SKM-1 (cell line): ENCODE results near the gene TBPL1.
A peak's percentile ranks its signal among the peaks of the same experiment; 100 is the strongest.
"Not testable (repeated sequence)": the region's sequence is repeated elsewhere in the genome, so short reads cannot be mapped to it uniquely, and the experiment has no call there.

Experiments
- DNase-seq: peaks from one replicate; lab custom pipeline; 2025; ENCODE audit not compliant: unreplicated experiment; lab: John Stamatoyannopoulos, UW

Gene TBPL1

DNA sequence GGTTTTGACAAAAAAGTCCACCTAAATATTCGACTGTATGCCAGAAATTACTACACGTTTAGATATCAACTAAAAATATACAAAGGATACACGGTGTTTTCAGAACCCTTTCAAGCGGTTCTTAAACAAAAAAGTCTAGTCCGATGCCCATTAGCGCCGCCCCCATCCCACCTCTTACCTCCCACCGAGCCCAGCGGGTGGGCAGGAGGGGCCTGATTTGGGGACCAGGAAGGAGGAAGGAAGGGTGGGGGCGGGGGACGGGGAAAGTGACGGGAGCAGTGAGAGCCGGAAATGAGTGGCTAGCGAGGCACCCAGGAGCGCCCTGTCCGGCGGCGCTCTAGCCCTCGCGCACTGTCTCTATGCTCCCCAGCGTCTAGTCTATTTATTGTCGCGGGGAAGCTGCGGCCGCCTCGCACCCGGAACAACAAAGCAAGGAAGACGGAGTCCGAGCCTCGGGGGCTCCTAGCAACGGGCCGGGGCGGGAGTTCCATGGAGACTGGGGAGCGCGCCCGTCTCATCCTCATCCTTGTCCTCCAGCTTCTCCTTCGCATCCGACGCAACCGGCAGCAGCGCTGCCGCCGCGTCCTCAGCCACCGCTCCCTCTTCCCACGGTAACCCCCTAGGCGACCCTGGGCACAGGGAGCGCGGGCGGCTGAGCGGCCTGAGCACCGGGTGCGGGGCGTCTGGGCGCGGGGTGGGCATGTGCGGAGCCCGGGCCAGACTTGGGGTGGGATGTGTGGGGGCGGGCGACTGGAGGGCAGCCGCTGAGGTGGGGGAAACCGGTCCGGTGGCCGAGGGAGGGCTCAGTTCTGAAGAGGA, at the start of gene TBPL1:
Gene TBPL1 (plus strand): TSS at position 410 of the 819 bp plus-strand sequence. CDS start 26,902 bp downstream, outside the sequence.
- DNase-seq, result peak; percentile 86

GRCh38 chr6:133903855-133904254, 49.2 kb upstream of the TBPL1 start:
- no peak for DNase-seq

DNA sequence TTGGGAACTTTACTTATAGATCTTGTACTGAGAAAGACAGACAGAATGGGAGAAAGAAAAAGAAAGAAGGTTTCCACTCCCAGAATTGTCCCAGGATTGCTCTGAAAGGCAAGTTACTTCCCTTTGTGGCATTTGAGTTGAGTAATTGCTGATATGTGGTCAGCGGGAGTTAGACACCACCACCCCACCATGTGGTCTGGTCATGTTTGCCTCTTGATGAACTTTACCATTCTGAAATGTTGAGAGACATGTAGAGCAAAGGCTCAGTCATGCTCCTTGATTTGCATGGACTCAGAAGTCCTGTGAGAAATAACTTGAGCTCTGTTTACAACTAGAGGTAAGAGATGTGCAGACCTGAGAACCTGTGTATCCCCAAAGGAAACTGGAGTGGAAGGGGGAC, 47.0 kb upstream of the TBPL1 start:
- no peak for DNase-seq

DNA sequence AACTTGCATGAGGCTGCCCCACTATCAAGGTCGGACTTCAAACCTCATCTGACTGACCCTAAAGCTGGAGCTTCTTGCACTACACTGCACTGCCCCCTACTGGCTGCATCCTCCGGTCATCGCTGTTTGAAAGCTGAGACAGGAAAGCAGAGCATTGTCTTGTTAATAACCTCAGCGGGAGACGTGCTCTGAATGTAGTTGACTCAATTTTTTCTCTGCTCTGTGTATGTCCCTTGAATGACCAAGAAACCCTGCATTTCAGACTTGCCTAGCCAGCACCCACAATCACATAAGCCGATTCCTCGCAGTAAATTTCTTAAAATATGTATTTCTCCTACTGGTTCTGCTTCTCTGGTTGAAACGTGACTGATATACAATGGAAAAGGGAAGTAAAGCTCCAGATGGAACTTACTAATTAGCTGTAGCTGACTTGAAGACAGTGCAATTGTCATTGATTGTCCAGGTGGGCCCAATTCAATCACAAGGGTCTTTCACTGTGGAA, 36.3 kb upstream of the TBPL1 start:
- peak; percentile 84 for DNase-seq

- no peak for DNase-seq
Observed at GRCh38 chr6:133917781-133918180, 35.2 kb upstream of the TBPL1 start.

GRCh38 chr6:133918208-133918930, 34.7 kb upstream of the TBPL1 start:
- DNase-seq, result no peak

- DNase-seq, result no peak
Observed at GRCh38 chr6:133919362-133919761, 33.7 kb upstream of the TBPL1 start.

- peak; percentile 78 for DNase-seq
Observed at GRCh38 chr6:133921249-133921859, 31.7 kb upstream of the TBPL1 start.

- DNase-seq, result peak; percentile 65
Observed at GRCh38 chr6:133923938-133924593, 29.0 kb upstream of the TBPL1 start.

DNA sequence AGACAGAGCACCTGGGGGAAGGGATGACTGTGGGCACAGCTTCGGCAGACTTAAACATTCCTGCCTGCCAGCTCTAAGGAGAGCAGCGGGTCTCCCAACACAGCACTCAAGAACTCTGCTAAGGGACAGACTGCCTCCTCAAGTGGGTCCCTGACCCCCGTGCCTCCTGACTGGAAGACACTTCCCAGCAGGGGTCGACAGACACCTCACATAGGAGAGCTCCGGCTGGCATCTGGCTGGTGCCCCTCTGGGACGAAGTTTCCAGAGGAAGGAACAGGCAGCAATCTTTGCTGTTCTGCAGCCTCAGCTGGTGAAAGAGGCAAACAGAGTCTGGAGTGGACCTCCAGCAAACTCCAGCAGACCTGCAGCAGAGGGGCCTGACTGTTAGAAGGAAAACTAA, 21.8 kb upstream of the TBPL1 start:
- not testable (repeated sequence) for DNase-seq

- DNase-seq, result not testable (repeated sequence)
Observed at GRCh38 chr6:133936352-133936751, 16.7 kb upstream of the TBPL1 start.

- DNase-seq, result no peak
Observed at GRCh38 chr6:133937909-133938308, 15.1 kb upstream of the TBPL1 start.

GRCh38 chr6:133938533-133938932, 14.5 kb upstream of the TBPL1 start:
- no peak for DNase-seq

DNA sequence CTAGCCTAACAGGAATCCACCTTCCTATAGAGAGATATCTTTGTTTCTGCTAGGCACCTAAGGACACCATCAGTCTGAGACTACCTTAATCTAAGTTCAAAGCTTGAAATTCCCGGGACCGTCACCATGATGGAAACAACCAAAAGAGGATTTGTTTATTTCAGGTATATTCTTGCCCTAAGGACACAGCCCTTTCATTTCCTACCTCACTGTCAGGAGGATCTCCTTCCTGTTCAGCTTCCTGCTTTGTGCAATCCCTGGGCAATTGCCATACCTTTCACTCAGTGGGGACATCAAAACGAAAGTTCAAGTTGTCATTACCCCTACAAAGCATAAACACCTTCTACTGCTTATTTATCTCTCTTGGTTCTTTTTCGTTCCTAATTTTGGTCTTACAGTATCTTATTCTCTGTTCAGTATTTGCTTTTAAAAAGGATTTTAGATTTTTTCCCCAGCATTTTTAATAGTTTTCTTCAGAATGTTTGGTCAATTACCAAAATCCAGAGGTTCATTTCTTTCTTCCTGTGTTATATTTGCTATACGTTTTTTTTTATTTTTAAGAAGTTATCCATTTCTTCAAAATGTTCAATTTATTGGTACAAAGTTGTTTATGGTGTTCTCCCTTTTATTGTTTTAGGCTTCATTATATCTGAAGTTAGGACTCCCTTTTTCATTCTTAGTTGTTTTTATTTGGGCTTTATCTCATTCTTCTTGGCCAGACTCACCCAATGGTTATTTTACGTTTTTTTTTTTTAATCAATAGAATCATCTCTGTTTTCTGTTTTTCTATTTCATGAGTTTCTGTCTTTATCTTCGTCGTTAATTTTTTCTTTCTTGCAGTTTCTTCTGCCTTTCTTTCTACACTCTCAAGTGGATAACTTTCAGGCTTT, 13.0 kb upstream of the TBPL1 start:
- no peak for DNase-seq

DNA sequence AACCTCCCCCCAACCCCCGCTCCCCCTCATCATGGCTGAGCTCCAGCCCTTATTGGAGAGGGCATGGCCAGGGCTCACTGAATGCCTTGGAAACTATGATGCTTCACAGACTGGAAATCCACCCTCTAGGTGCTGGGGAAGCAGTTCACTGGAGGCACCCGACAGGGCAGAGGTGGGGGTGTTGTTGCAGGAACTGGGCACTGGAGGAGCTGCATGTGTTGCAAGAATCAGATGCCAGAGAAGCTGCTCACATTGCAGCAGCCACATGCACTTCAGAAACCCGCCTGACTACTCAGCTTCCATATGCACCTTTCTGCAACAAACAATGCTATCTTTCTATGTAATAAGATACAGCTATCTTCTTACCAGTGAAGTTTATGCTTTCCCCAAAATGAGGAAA, 7.9 kb upstream of the TBPL1 start:
- DNase-seq, result no peak

- DNase-seq, result no peak
Observed at GRCh38 chr6:133947302-133947900, 5.6 kb upstream of the TBPL1 start.

DNA sequence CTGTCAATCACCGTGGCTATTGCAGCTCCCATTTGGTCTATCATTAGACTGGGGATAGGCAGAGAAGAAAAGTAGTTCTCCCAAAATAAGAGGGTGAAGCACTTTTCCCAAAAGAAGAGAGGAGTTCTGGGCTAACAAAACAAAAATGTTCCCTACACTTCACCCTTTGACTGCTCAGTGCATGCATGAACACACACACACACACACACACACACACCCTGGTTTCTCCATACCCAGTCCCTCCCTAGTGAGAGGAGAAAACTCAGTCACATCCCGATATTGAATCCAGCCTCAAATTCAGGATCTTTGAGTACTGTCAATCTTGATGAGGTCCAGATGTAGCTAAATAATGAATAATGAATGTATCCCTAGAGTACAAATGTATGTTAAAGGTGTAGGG, 4.6 kb upstream of the TBPL1 start:
- DNase-seq, result no peak

DNA sequence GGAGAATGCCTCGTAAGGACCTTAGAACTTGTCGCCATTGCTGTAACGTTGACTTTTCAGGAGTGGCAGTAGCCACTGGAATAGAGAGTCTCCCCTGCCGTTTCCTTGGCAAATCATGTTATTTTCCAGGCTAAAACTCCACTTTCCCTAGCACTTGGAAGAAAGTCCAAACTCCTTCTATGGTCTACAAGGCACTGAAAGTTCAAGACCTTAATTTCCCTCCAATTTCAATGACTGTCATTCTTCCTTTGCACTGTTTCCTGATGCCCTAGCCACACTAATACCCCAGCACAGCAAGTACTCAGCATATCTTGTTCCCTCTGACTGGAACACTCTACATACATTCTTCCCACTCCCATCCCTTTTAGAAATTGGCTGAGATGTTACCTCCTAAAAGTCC, 1.8 kb upstream of the TBPL1 start:
- no peak for DNase-seq

DNA sequence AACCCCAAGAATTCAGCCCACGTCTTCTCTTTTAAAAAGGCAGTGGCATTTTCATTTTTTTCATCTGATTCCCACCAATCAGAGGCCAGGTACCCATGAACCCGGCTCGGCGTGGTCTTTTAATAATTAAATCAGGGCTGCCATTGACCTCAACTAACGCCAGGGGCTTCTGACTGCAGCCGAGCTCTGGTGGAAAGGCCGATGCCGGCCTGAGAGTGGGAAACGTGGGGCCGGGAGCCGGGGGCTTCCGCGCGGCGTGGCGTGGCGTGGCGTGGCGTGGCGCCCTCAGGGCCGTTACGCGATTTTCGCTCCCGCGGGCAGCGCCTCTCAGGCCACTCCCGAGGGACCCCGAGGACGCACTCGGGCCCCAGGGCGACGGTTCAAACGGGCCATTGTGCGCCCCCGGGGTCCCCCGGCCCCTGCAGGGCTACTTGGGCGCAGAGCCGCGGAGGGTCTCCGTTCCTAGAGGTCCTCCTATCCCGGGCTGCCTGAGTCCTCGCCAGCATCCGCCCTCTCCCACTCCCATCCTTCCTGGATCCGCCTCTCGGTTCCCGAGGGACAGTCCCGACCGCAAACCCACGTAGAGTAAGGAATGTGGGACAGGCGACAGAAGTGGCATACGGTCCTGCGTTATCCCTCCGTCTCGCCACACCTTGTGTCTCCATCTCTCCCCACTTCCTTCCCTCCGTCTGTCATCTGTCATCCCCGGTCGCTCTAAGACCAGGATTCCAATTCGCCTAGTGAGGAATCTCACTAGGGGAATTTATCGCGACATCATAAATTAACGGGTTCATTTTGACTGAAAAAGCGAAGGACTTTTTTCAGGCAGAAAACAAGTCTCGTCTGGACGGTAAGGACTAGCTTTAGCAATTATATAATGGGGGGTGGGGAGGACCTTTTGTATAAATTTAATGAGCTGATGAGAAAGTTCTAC, 876 bp upstream of the TBPL1 start:
- DNase-seq, result peak; percentile 39
